RPMI8226 (cell line): Measurements from ENCODE around the gene ITK.
"Not testable (repeated sequence)": the region's sequence is repeated elsewhere in the genome, so short reads cannot be mapped to it uniquely, and the experiment has no call there.

Source experiments
- DNase-seq: peaks from one replicate; pipeline ENCODE4 v3.0.0-alpha.2; 2015

ITK gene

GRCh38 chr5:157213527-157214243 lies 33.0 kb downstream of the ITK start:
- no peak for DNase-seq

- DNase-seq, result no peak
Observed at GRCh38 chr5:157214415-157214814, 33.8 kb downstream of the ITK start.

- no peak for DNase-seq
Observed at GRCh38 chr5:157214861-157215513, 34.3 kb downstream of the ITK start.

- DNase-seq, result no peak
Observed at GRCh38 chr5:157215514-157216167, 35.0 kb downstream of the ITK start.

- no peak for DNase-seq
Observed at GRCh38 chr5:157216391-157217142, 35.9 kb downstream of the ITK start.

GRCh38 chr5:157217289-157218024 lies 36.8 kb downstream of the ITK start:
- DNase-seq, result no peak

GRCh38 chr5:157219491-157220271 lies 39.0 kb downstream of the ITK start:
- DNase-seq, result no peak

GRCh38 chr5:157221959-157222358 lies 41.3 kb downstream of the ITK start:
- DNase-seq, result no peak

- DNase-seq, result no peak
Observed at GRCh38 chr5:157222506-157223230, 42.0 kb downstream of the ITK start.

- DNase-seq, result no peak
Observed at GRCh38 chr5:157225469-157226422, 45.1 kb downstream of the ITK start.

GRCh38 chr5:157230610-157231009 lies 50.0 kb downstream of the ITK start:
- no peak for DNase-seq

- no peak for DNase-seq
Observed at GRCh38 chr5:157232706-157233105, 52.1 kb downstream of the ITK start.

GRCh38 chr5:157233515-157233914 lies 52.9 kb downstream of the ITK start:
- DNase-seq, result no peak

GRCh38 chr5:157236423-157236822 lies 55.8 kb downstream of the ITK start:
- no peak for DNase-seq

- DNase-seq, result no peak
Observed at GRCh38 chr5:157241483-157241882, 60.8 kb downstream of the ITK start.

- DNase-seq, result not testable (repeated sequence)
Observed at GRCh38 chr5:157244704-157245103, 64.1 kb downstream of the ITK start.

GRCh38 chr5:157245476-157245875 lies 64.8 kb downstream of the ITK start:
- no peak for DNase-seq

GRCh38 chr5:157245886-157246285 lies 65.2 kb downstream of the ITK start:
- DNase-seq, result no peak

- no peak for DNase-seq
Observed at GRCh38 chr5:157247267-157247666, 66.6 kb downstream of the ITK start.
